HepG2 (cell line): Measurements from ENCODE around the gene BCL2L1. TPM values are rescaled to one million over a fixed set of nuclear protein-coding genes. Genes with fewer than 3 reads are reported as not detected.

ENCODE experiments used
- CENPT ChIP-seq: sonication (generic); formaldehyde crosslinking; IDR thresholded peaks from 2 replicates; pipeline ENCODE4 v1.8.0; 2022; ENCODE audit warnings: low read depth, mild to moderate bottlenecking, moderate library complexity, missing genetic modification reagents
- TBX3 ChIP-seq: fragments of 450-650 bp; IDR thresholded peaks from 2 replicates; pipeline ENCODE4 v1.6.1; 2017; ENCODE audit warnings: antibody characterized with exemption, mild to moderate bottlenecking, inconsistent platforms, borderline replicate concordance
- TRAFD1 ChIP-seq: sonication (generic); formaldehyde crosslinking; IDR thresholded peaks from 2 replicates; pipeline ENCODE4 v1.5.1; 2020; ENCODE audit warnings: missing genetic modification reagents, mild to moderate bottlenecking, borderline replicate concordance
- ZNF362 ChIP-seq: sonication (generic); formaldehyde crosslinking; IDR thresholded peaks from 2 replicates; pipeline ENCODE4 v1.4.0; 2020; ENCODE audit warnings: missing genetic modification reagents, mild to moderate bottlenecking, borderline replicate concordance
- ZNF513 ChIP-seq: sonication (generic); formaldehyde crosslinking; conservative IDR thresholded peaks from 2 replicates; pipeline ENCODE4 v1.5.0; 2020; ENCODE audit warnings: missing genetic modification reagents
- ZNF775 ChIP-seq: sonication (generic); formaldehyde crosslinking; IDR thresholded peaks from 2 replicates; pipeline ENCODE4 v1.4.0; 2020; ENCODE audit warnings: missing genetic modification reagents, mild to moderate bottlenecking, moderate library complexity, borderline replicate concordance
- ZSCAN21 ChIP-seq: sonication (generic); formaldehyde crosslinking; IDR thresholded peaks from 2 replicates; pipeline ENCODE4 v1.8.0; 2022; ENCODE audit warnings: mild to moderate bottlenecking, missing genetic modification reagents, moderate library complexity, borderline replicate concordance
- polyA plus RNA-seq, 8 experiments: library from polyadenylated mRNA; depleted of rRNA in 3 of 8; stranded (reverse) in 7 of 8; unstranded in 1 of 8; fragments of >200 nt; fragmentation: Illumina TruSeq in 4 of 8; extraction: Trizol in 4 of 8; gene quantifications; 2 replicates each; pipeline versions ENCODE4 v1.2.1 to v1.2.3, GENCODE V29; 2011 to 2016; ENCODE audit warnings: low read depth in 4 of 8, missing spikeins in 1 of 8, mixed read lengths in 1 of 8; ENCODE audit not compliant: insufficient read depth in 1 of 8
- total RNA-seq, 5 experiments: library from RNA; depleted of rRNA; stranded (reverse); fragments of >200 nt; fragmentation: Illumina TruSeq; extraction: Trizol; gene quantifications; 2 replicates each; pipeline ENCODE4 v1.2.3, GENCODE V29; 2016; ENCODE audit warnings: low read depth in 1 of 5
- TF ChIP-seq, protein P1 (sequence below): sonication (generic); formaldehyde crosslinking; IDR thresholded peaks from 2 replicates; pipeline ENCODE4 v1.4.0; 2020; ENCODE audit warnings: mild to moderate bottlenecking, missing genetic modification reagents, borderline replicate concordance
- TF ChIP-seq, protein P2 (sequence below): sonication (generic); formaldehyde crosslinking; conservative IDR thresholded peaks from 2 replicates; pipeline ENCODE4 v1.4.0; 2020; ENCODE audit warnings: missing genetic modification reagents
- TF ChIP-seq, protein P3 (sequence below): sonication (generic); formaldehyde crosslinking; IDR thresholded peaks from 2 replicates; pipeline ENCODE4 v1.8.0; 2022; ENCODE audit warnings: mild to moderate bottlenecking, missing genetic modification reagents, moderate library complexity
- TF ChIP-seq, protein P4 (sequence below): IDR thresholded peaks from 2 replicates; pipeline ENCODE4 v1.6.1; 2018; ENCODE audit warnings: missing genetic modification reagents

Gene BCL2L1
- total and polyA plus RNA-seq, 2 of the 13 experiments (the other 11 are each of a cell fraction or from before 2014, with no cell fraction given): 164 to 258 TPM

GRCh38 chr20:31679357-31680285, 43.0 kb downstream of the BCL2L1 start (continued):
- TF ChIP-seq, protein P1, sequence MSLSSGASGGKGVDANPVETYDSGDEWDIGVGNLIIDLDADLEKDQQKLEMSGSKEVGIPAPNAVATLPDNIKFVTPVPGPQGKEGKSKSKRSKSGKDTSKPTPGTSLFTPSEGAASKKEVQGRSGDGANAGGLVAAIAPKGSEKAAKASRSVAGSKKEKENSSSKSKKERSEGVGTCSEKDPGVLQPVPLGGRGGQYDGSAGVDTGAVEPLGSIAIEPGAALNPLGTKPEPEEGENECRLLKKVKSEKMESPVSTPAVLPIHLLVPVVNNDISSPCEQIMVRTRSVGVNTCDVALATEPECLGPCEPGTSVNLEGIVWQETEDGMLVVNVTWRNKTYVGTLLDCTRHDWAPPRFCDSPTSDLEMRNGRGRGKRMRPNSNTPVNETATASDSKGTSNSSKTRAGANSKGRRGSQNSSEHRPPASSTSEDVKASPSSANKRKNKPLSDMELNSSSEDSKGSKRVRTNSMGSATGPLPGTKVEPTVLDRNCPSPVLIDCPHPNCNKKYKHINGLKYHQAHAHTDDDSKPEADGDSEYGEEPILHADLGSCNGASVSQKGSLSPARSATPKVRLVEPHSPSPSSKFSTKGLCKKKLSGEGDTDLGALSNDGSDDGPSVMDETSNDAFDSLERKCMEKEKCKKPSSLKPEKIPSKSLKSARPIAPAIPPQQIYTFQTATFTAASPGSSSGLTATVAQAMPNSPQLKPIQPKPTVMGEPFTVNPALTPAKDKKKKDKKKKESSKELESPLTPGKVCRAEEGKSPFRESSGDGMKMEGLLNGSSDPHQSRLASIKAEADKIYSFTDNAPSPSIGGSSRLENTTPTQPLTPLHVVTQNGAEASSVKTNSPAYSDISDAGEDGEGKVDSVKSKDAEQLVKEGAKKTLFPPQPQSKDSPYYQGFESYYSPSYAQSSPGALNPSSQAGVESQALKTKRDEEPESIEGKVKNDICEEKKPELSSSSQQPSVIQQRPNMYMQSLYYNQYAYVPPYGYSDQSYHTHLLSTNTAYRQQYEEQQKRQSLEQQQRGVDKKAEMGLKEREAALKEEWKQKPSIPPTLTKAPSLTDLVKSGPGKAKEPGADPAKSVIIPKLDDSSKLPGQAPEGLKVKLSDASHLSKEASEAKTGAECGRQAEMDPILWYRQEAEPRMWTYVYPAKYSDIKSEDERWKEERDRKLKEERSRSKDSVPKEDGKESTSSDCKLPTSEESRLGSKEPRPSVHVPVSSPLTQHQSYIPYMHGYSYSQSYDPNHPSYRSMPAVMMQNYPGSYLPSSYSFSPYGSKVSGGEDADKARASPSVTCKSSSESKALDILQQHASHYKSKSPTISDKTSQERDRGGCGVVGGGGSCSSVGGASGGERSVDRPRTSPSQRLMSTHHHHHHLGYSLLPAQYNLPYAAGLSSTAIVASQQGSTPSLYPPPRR (CRISPR knock-in tag): 0 out of 2 replicates have a peak, but pooled peaks have one; percentile 38
- no peak for TF ChIP-seq TRAFD1
- TF ChIP-seq, protein P2, sequence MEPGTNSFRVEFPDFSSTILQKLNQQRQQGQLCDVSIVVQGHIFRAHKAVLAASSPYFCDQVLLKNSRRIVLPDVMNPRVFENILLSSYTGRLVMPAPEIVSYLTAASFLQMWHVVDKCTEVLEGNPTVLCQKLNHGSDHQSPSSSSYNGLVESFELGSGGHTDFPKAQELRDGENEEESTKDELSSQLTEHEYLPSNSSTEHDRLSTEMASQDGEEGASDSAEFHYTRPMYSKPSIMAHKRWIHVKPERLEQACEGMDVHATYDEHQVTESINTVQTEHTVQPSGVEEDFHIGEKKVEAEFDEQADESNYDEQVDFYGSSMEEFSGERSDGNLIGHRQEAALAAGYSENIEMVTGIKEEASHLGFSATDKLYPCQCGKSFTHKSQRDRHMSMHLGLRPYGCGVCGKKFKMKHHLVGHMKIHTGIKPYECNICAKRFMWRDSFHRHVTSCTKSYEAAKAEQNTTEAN (CRISPR knock-in tag): peak; percentile 32; the same call in 1 of the 2 replicates
- TF ChIP-seq, protein P3, sequence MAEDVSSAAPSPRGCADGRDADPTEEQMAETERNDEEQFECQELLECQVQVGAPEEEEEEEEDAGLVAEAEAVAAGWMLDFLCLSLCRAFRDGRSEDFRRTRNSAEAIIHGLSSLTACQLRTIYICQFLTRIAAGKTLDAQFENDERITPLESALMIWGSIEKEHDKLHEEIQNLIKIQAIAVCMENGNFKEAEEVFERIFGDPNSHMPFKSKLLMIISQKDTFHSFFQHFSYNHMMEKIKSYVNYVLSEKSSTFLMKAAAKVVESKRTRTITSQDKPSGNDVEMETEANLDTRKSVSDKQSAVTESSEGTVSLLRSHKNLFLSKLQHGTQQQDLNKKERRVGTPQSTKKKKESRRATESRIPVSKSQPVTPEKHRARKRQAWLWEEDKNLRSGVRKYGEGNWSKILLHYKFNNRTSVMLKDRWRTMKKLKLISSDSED (CRISPR knock-in tag): no peak
- no peak for TF ChIP-seq ZNF513 (CRISPR knock-in tag)
- 0 out of 2 replicates have a peak, but pooled peaks have one; percentile 16 for TF ChIP-seq TBX3
- TF ChIP-seq ZNF362 (CRISPR knock-in tag): 0 out of 2 replicates have a peak, but pooled peaks have one; percentile 10
- 0 out of 2 replicates have a peak, but pooled peaks have one; percentile 26 for TF ChIP-seq ZSCAN21 (CRISPR knock-in tag)
- TF ChIP-seq ZNF775 (CRISPR knock-in tag): no peak
- no peak for TF ChIP-seq CENPT (CRISPR knock-in tag)
- TF ChIP-seq, protein P4, sequence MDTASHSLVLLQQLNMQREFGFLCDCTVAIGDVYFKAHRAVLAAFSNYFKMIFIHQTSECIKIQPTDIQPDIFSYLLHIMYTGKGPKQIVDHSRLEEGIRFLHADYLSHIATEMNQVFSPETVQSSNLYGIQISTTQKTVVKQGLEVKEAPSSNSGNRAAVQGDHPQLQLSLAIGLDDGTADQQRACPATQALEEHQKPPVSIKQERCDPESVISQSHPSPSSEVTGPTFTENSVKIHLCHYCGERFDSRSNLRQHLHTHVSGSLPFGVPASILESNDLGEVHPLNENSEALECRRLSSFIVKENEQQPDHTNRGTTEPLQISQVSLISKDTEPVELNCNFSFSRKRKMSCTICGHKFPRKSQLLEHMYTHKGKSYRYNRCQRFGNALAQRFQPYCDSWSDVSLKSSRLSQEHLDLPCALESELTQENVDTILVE (CRISPR knock-in tag): peak; percentile 20; the same call in 1 of the 2 replicates
